GM12878 (cell line): Measurements from ENCODE around the gene LIPE. TPM values are rescaled to one million over a fixed set of nuclear protein-coding genes. Genes with fewer than 3 reads are reported as not detected.

Experiments used
- ATAC-seq: fragments of 200-7000 bp; cut with Tn5 transposase; 3 replicates; pipeline ENCODE4 v1.9.1; 2020; ENCODE audit warnings: mild to moderate bottlenecking, moderate library complexity
- BruUV-seq: library from RNA; stranded (reverse); fragments of 400-500 nt; replicated peaks from 2 replicates; lab custom pipeline; 2021; lab: Mats Ljungman, UMichigan
- CTCF ChIA-PET: fragments of 300-600 bp; sonication (Branson Sonifier 250); formaldehyde crosslinking; extraction: SDS; loops from one replicate; lab custom pipeline; 2021; ENCODE audit warnings: inconsistent platforms; lab: Yijun Ruan, JAX
- POLR2A ChIA-PET: fragments of 350-600 bp; formaldehyde crosslinking; extraction: SDS; loops from one replicate; lab custom pipeline; 2021; ENCODE audit warnings: inconsistent platforms; lab: Charles Lee
- RAD21 ChIA-PET: fragments of 300-600 bp; sonication (Branson Sonifier 250); formaldehyde crosslinking; loops from one replicate; lab custom pipeline; 2023; ENCODE audit warnings: antibody characterized with exemption; ENCODE audit not compliant: unreplicated experiment; lab: Charles Lee
- SMC1A ChIA-PET: fragments of 300-600 bp; sonication (Branson Sonifier 250); formaldehyde crosslinking; loops from one replicate; lab custom pipeline; 2023; ENCODE audit not compliant: unreplicated experiment, uncharacterized antibody; lab: Charles Lee
- DNase-seq: peaks from one replicate; pipeline ENCODE4 v3.0.0-alpha.2; 2011; ENCODE audit warnings: low read depth, low spot score
- FAIRE-seq: peaks from 3 replicates; lab custom pipeline; 2011; peaks lifted over from hg19 to GRCh38; lab: Jason Lieb, UNC
- H2AFZ ChIP-seq: 2 replicates; pipeline ENCODE4 v1.6.0; 2011; ENCODE audit warnings: low read depth, low read length, control low read depth; ENCODE audit not compliant: control insufficient read depth
- H3K27ac ChIP-seq: 2 replicates; pipeline ENCODE4 v1.5.1; 2011; ENCODE audit warnings: control low read depth; ENCODE audit not compliant: control insufficient read depth, insufficient read depth
- H3K27me3 ChIP-seq, 2 experiments: replicated peaks in 1 of 2; 2 replicates each; pipeline versions ENCODE4 v1.6.0 to v1.6.1; 2011; ENCODE audit warnings: low read length in 1 of 2; ENCODE audit not compliant: control insufficient read depth in 2 of 2, insufficient read depth in 2 of 2
- H3K36me3 ChIP-seq, 2 experiments: 2 replicates each; pipeline ENCODE4 v1.5.1; 2011; ENCODE audit warnings: low read length in 1 of 2; ENCODE audit not compliant: control insufficient read depth in 2 of 2, insufficient read depth in 2 of 2
- H3K4me1 ChIP-seq: 2 replicates; pipeline ENCODE4 v1.6.1; 2011; ENCODE audit warnings: mild to moderate bottlenecking, low read length, moderate library complexity, mixed read lengths; ENCODE audit not compliant: control insufficient read depth, insufficient read depth
- H3K4me2 ChIP-seq: 2 replicates; pipeline ENCODE4 v1.6.0; 2011; ENCODE audit warnings: control low read depth; ENCODE audit not compliant: control insufficient read depth, insufficient read depth
- H3K4me3 ChIP-seq: fragments of 200-600 bp; sonication (generic); 2 replicates; pipeline ENCODE4 v1.5.1; 2016
- H3K79me2 ChIP-seq: 2 replicates; pipeline ENCODE4 v1.6.0; 2011; ENCODE audit warnings: low read length; ENCODE audit not compliant: control insufficient read depth, insufficient read depth
- H3K9ac ChIP-seq: 2 replicates; pipeline ENCODE4 v1.8.0; 2011; ENCODE audit warnings: low read length, control low read depth, mixed read lengths; ENCODE audit not compliant: control insufficient read depth, insufficient read depth
- H3K9me3 ChIP-seq: replicated peaks from 3 replicates; pipeline ENCODE4 v1.5.1; 2011; ENCODE audit warnings: mild to moderate bottlenecking, low read length; ENCODE audit not compliant: control insufficient read depth, insufficient read depth
- H4K20me1 ChIP-seq: 2 replicates; pipeline ENCODE4 v1.6.0; 2011; ENCODE audit not compliant: control insufficient read depth, insufficient read depth
- BHLHE40 ChIP-seq, 2 experiments: fragments of 450-650 bp in 1 of 2; IDR thresholded peaks; 2 replicates each; pipeline ENCODE4 v1.6.1; 2011 to 2017; ENCODE audit warnings: low read depth in 2 of 2, borderline replicate concordance in 1 of 2, improper control_type of control experiment in 1 of 2, low read length in 1 of 2, mild to moderate bottlenecking in 1 of 2
- BMI1 ChIP-seq: fragments of 450-650 bp; IDR thresholded peaks from 2 replicates; pipeline ENCODE4 v1.6.1; 2016; ENCODE audit warnings: mild to moderate bottlenecking, moderate library complexity, borderline replicate concordance
- IRF3 ChIP-seq: fragments of 450-650 bp; IDR thresholded peaks from 2 replicates; pipeline ENCODE4 v1.6.1; 2014; ENCODE audit warnings: mild to moderate bottlenecking
- MXI1 ChIP-seq: fragments of 150-350 bp; IDR thresholded peaks from 2 replicates; pipeline ENCODE4 v1.6.1; 2011; ENCODE audit warnings: low read depth, mild to moderate bottlenecking, inconsistent platforms, low read length, improper control_type of control experiment
- NFIC ChIP-seq: IDR thresholded peaks from 2 replicates; pipeline ENCODE4 v1.6.1; 2012; ENCODE audit warnings: low read depth, mild to moderate bottlenecking, inconsistent platforms, low read length, moderate library complexity
- POLR2AphosphoS5 ChIP-seq: IDR thresholded peaks from 2 replicates; pipeline ENCODE4 v1.6.1; 2011; ENCODE audit warnings: mild to moderate bottlenecking, low read length, inconsistent platforms
- WGBS: methylation state at CpG from one replicate; pipeline ENCODE4 v1.1.6; 2016; ENCODE audit warnings: low lambda C conversion rate; ENCODE audit not compliant: insufficient replicate concordance, insufficient coverage; ENCODE audit errors: missing lambda C conversion rate; 5-methylcytosine and 5-hydroxymethylcytosine counted together
- in situ Hi-C: fragments of 300-500 bp; cut with MboI; formaldehyde crosslinking; loops from 9 replicates; pipeline ENCODE4 v1.14.3; 2018; ENCODE audit warnings: mixed read lengths
- intact Hi-C: fragments of 100-400 bp; cut with micrococcal nuclease; formaldehyde crosslinking; loops from one replicate; pipeline ENCODE4 v1.14.2; 2022; ENCODE audit not compliant: unreplicated experiment
- polyA plus RNA-seq, 11 experiments: library from polyadenylated mRNA; depleted of rRNA in 4 of 11; unstranded in 6 of 11; stranded (reverse) in 5 of 11; fragments of >200 nt; fragmentation: Nextera tagmentation in 4 of 11; fragmentation: Illumina TruSeq in 1 of 11; extraction: Ambion mirVana in 4 of 11; extraction: Trizol in 1 of 11; gene quantifications; 1 replicate in 1 of 11; 2 replicates in 10 of 11; pipeline versions ENCODE4 v1.2.1 to v1.2.3, GENCODE V29; 2011 to 2016; ENCODE audit warnings: inconsistent platforms in 2 of 11, missing spikeins in 2 of 11, low read depth in 1 of 11
- small RNA-seq: library from RNA; depleted of rRNA; stranded (forward); fragments of <200 nt; gene quantifications from one replicate; pipeline ENCODE3, GENCODE V24; 2014
- total RNA-seq, 4 experiments: library from RNA; depleted of rRNA in 3 of 4; stranded (reverse); fragments of >200 nt in 3 of 4; fragmentation: Illumina TruSeq in 1 of 4; extraction: Trizol in 1 of 4; gene quantifications; 2 replicates each; pipeline versions ENCODE4 v1.2.1 to v1.2.3, GENCODE V29; 2013 to 2021
- TF ChIP-seq, protein P1 (sequence below): fragments of 450-650 bp; IDR thresholded peaks from 2 replicates; pipeline ENCODE4 v1.6.1; 2016; ENCODE audit warnings: mild to moderate bottlenecking

LIPE gene
- total and polyA plus RNA-seq, 10 of the 15 experiments (the other 5 are each of a cell fraction or from before 2014, with no cell fraction given): 0.02 to 33.3 (median 9.5) TPM

DNA sequence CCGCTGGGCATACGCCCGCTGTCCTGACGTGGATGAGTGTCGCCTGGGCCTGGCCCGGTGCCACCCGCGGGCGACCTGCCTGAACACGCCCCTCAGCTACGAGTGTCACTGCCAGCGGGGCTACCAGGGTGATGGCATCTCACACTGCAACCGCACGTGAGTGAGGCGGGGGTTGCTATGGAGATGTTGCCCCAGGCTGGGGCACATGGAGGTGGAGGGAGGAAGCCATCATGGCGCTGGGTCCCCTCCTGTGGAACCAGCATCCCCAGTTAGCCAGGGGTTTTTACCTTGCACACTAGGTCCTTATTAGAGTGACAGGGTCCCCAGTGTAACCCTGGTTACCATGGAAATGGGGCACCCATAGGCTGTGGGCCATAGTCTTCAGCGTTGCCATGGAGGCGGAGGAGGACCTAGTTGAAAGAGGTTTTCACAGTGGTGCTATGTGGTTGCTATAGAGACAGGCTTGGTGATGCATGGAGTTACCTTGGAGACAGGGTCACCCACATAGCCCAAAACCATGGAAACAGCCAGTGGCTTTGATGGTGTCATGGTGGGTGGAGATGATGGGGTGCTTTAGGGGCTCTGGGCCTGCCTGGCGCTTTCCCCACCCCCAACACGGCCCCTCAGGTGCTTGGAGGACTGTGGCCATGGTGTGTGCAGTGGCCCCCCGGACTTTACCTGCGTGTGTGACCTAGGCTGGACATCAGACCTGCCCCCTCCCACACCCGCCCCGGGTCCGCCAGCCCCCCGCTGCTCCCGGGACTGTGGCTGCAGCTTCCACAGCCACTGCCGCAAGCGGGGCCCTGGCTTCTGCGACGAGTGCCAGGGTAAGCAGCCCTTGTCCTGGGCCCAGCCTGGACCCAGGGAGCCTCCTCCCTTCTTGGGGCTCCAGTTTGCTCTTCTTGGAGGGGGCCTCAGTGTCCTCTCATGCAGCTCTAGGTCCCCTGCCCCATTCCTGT, 74.6 kb downstream of the LIPE start:
- intact Hi-C loops (no loop called here), in situ Hi-C loops (no loop called here)
- H3K36me3 ChIP-seq: no peaks in the 10 kb centered on the region; a peak in 1 of 4 replicates
- no peaks in the 10 kb centered on the region for H4K20me1 ChIP-seq
- H3K4me1 ChIP-seq: no peaks in the 10 kb centered on the region
- SMC1A ChIA-PET: no interaction called here
- H3K9me3 ChIP-seq: no peaks in the 10 kb centered on the region
- no TSS peak for BruUV-seq
- no peak overlapping the region for H3K4me3 ChIP-seq
- RAD21 ChIA-PET: no interaction called here
- DNase-seq (no peak), ATAC-seq (peak; percentile 70), FAIRE-seq (no peak)
- TF ChIP-seq MXI1 (peak; percentile 45; the same call in 1 of the 2 replicates), NFIC (no peak), BMI1 (peak; percentile 84), POLR2AphosphoS5 (no peak), IRF3 (no peak), BHLHE40 (IDR thresholded peaks at IDR 0.05; ENCODE audit: borderline replicate concordance in 1 of 2, low read depth in 2 of 2, low read length in 1 of 2) (0 out of 4 replicates have a peak, but pooled peaks of 1 of the 2 experiments have one; percentile 12)
- TF ChIP-seq, protein P1, sequence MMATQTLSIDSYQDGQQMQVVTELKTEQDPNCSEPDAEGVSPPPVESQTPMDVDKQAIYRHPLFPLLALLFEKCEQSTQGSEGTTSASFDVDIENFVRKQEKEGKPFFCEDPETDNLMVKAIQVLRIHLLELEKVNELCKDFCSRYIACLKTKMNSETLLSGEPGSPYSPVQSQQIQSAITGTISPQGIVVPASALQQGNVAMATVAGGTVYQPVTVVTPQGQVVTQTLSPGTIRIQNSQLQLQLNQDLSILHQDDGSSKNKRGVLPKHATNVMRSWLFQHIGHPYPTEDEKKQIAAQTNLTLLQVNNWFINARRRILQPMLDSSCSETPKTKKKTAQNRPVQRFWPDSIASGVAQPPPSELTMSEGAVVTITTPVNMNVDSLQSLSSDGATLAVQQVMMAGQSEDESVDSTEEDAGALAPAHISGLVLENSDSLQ: peak; percentile 78
- H3K4me2 ChIP-seq: no peak overlapping the region
- H3K79me2 ChIP-seq: no peaks in the 10 kb centered on the region
- no peaks in the 10 kb centered on the region for H3K27me3 ChIP-seq
- no peak overlapping the region for H3K27ac ChIP-seq
- WGBS: 77% methylated on average over 31 of the region's 31 CpGs
- POLR2A ChIA-PET: no interaction called here
- CTCF ChIA-PET: no interaction called here
- no peak overlapping the region for H2AFZ ChIP-seq
- no peak overlapping the region for H3K9ac ChIP-seq

Small RNAs within 50 kb of the gene (small RNA-seq; reads per million reads assigned to genes)
- gene RNU4-60P: not detected

Other genes starting within 250 kb of the LIPE start
Only the 7 nearest of the 13 such genes appear.
- 0.73 and 0.82 TPM in 2 replicates for gene PRR19, start 125.3 kb downstream of the LIPE start, total RNA-seq (2014; rRNA removed)
- gene PRR19, start 125.3 kb downstream of the LIPE start, total RNA-seq (2014; rRNA removed; fragmentation: Illumina TruSeq; extraction: Trizol): 0.18 and 0.31 TPM in 2 replicates
- gene PRR19, start 125.3 kb downstream of the LIPE start, total RNA-seq (2021): 0.80 and 1.4 TPM in 2 replicates
- 0.15 TPM in 1 of 2 replicates, not detected in the other for gene PRR19, start 125.3 kb downstream of the LIPE start, polyA plus RNA-seq (2011; rRNA removed)
- gene PRR19, start 125.3 kb downstream of the LIPE start, polyA plus RNA-seq (2014; fragmentation: Illumina TruSeq; extraction: Trizol): 0.11 and 0.43 TPM in 2 replicates
- gene PRR19, start 125.3 kb downstream of the LIPE start, polyA plus RNA-seq (2014; fragmentation: Nextera tagmentation; extraction: Ambion mirVana): under 1 TPM in 1 of 2 experiments, not detected in 1; 0.09 TPM
- gene PRR19, start 125.3 kb downstream of the LIPE start, polyA plus RNA-seq (2014; rRNA removed): 0.81 and 1.7 TPM in 2 replicates
- gene PRR19, start 125.3 kb downstream of the LIPE start, polyA plus RNA-seq (2016; fragmentation: Nextera tagmentation; extraction: Ambion mirVana): 1 to 10 TPM; 1.1 to 1.7 TPM
- gene PAFAH1B3, start 124.8 kb downstream of the LIPE start, total RNA-seq (2014; rRNA removed): 57.7 and 78.6 TPM in 2 replicates
- gene PAFAH1B3, start 124.8 kb downstream of the LIPE start, total RNA-seq (2014; rRNA removed; fragmentation: Illumina TruSeq; extraction: Trizol): 32.0 and 41.3 TPM in 2 replicates
- gene PAFAH1B3, start 124.8 kb downstream of the LIPE start, total RNA-seq (2021): 68.8 and 72.9 TPM in 2 replicates
- 8.8 and 30.5 TPM in 2 replicates for gene PAFAH1B3, start 124.8 kb downstream of the LIPE start, polyA plus RNA-seq (2011; rRNA removed)
- gene PAFAH1B3, start 124.8 kb downstream of the LIPE start, polyA plus RNA-seq (2014; fragmentation: Illumina TruSeq; extraction: Trizol): 15.2 and 46.6 TPM in 2 replicates
- gene PAFAH1B3, start 124.8 kb downstream of the LIPE start, polyA plus RNA-seq (2014; fragmentation: Nextera tagmentation; extraction: Ambion mirVana): 10 to 100 TPM in 1 of 2 experiments, 1 to 10 TPM in 1; 6.2 to 23.1 TPM
- gene PAFAH1B3, start 124.8 kb downstream of the LIPE start, polyA plus RNA-seq (2014; rRNA removed): 56.1 and 66.2 TPM in 2 replicates
- 10 to 100 TPM; 77.7 to 79.6 TPM for gene PAFAH1B3, start 124.8 kb downstream of the LIPE start, polyA plus RNA-seq (2016; fragmentation: Nextera tagmentation; extraction: Ambion mirVana)
- gene TMEM145, start 114.1 kb downstream of the LIPE start, total RNA-seq (2014; rRNA removed): 0.11 TPM in 1 of 2 replicates, not detected in the other
- 0.04 and 0.09 TPM in 2 replicates for gene TMEM145, start 114.1 kb downstream of the LIPE start, total RNA-seq (2014; rRNA removed; fragmentation: Illumina TruSeq; extraction: Trizol)
- 0.48 and 0.97 TPM in 2 replicates for gene TMEM145, start 114.1 kb downstream of the LIPE start, total RNA-seq (2021)
- gene TMEM145, start 114.1 kb downstream of the LIPE start, polyA plus RNA-seq (2011; rRNA removed): 0.09 and 0.45 TPM in 2 replicates
- 0.09 and 0.14 TPM in 2 replicates for gene TMEM145, start 114.1 kb downstream of the LIPE start, polyA plus RNA-seq (2014; fragmentation: Illumina TruSeq; extraction: Trizol)
- gene TMEM145, start 114.1 kb downstream of the LIPE start, polyA plus RNA-seq (2014; fragmentation: Nextera tagmentation; extraction: Ambion mirVana): not detected
- 0.20 and 1.0 TPM in 2 replicates for gene TMEM145, start 114.1 kb downstream of the LIPE start, polyA plus RNA-seq (2014; rRNA removed)
- gene TMEM145, start 114.1 kb downstream of the LIPE start, polyA plus RNA-seq (2016; fragmentation: Nextera tagmentation; extraction: Ambion mirVana): not detected
- gene MEGF8, start 101.8 kb downstream of the LIPE start, total RNA-seq (2014; rRNA removed): 3.3 and 4.5 TPM in 2 replicates
- gene MEGF8, start 101.8 kb downstream of the LIPE start, total RNA-seq (2014; rRNA removed; fragmentation: Illumina TruSeq; extraction: Trizol): 2.2 and 2.8 TPM in 2 replicates
- 12.0 and 12.8 TPM in 2 replicates for gene MEGF8, start 101.8 kb downstream of the LIPE start, total RNA-seq (2021)
- gene MEGF8, start 101.8 kb downstream of the LIPE start, polyA plus RNA-seq (2011; rRNA removed): 1.5 and 2.0 TPM in 2 replicates
- 3.3 and 4.3 TPM in 2 replicates for gene MEGF8, start 101.8 kb downstream of the LIPE start, polyA plus RNA-seq (2014; fragmentation: Illumina TruSeq; extraction: Trizol)
- under 1 TPM; 0.43 to 0.75 TPM for gene MEGF8, start 101.8 kb downstream of the LIPE start, polyA plus RNA-seq (2014; fragmentation: Nextera tagmentation; extraction: Ambion mirVana)
- gene MEGF8, start 101.8 kb downstream of the LIPE start, polyA plus RNA-seq (2014; rRNA removed): 6.9 and 9.0 TPM in 2 replicates
- gene MEGF8, start 101.8 kb downstream of the LIPE start, polyA plus RNA-seq (2016; fragmentation: Nextera tagmentation; extraction: Ambion mirVana): 1 to 10 TPM; 2.3 to 2.6 TPM
- gene CNFN, start 37.1 kb downstream of the LIPE start, total RNA-seq (2014; rRNA removed): not detected in 2 replicates
- not detected in 2 replicates for gene CNFN, start 37.1 kb downstream of the LIPE start, total RNA-seq (2014; rRNA removed; fragmentation: Illumina TruSeq; extraction: Trizol)
- not detected in 2 replicates for gene CNFN, start 37.1 kb downstream of the LIPE start, total RNA-seq (2021)
- gene CNFN, start 37.1 kb downstream of the LIPE start, polyA plus RNA-seq (2011; rRNA removed): not detected in 2 replicates
- not detected in 2 replicates for gene CNFN, start 37.1 kb downstream of the LIPE start, polyA plus RNA-seq (2014; fragmentation: Illumina TruSeq; extraction: Trizol)
- not detected for gene CNFN, start 37.1 kb downstream of the LIPE start, polyA plus RNA-seq (2014; fragmentation: Nextera tagmentation; extraction: Ambion mirVana)
- not detected in 2 replicates for gene CNFN, start 37.1 kb downstream of the LIPE start, polyA plus RNA-seq (2014; rRNA removed)
- gene CNFN, start 37.1 kb downstream of the LIPE start, polyA plus RNA-seq (2016; fragmentation: Nextera tagmentation; extraction: Ambion mirVana): under 1 TPM in 1 of 2 experiments, not detected in 1; 0.60 TPM
- gene CXCL17, start 15.6 kb upstream of the LIPE start, total RNA-seq (2014; rRNA removed): not detected in 2 replicates
- gene CXCL17, start 15.6 kb upstream of the LIPE start, total RNA-seq (2014; rRNA removed; fragmentation: Illumina TruSeq; extraction: Trizol): 0.14 TPM in 1 of 2 replicates, not detected in the other
- not detected in 2 replicates for gene CXCL17, start 15.6 kb upstream of the LIPE start, total RNA-seq (2021)
- gene CXCL17, start 15.6 kb upstream of the LIPE start, polyA plus RNA-seq (2011; rRNA removed): 0.10 and 0.15 TPM in 2 replicates
- not detected in 2 replicates for gene CXCL17, start 15.6 kb upstream of the LIPE start, polyA plus RNA-seq (2014; fragmentation: Illumina TruSeq; extraction: Trizol)
- under 1 TPM; 0.13 to 0.24 TPM for gene CXCL17, start 15.6 kb upstream of the LIPE start, polyA plus RNA-seq (2014; fragmentation: Nextera tagmentation; extraction: Ambion mirVana)
- gene CXCL17, start 15.6 kb upstream of the LIPE start, polyA plus RNA-seq (2014; rRNA removed): not detected in 2 replicates
- gene CXCL17, start 15.6 kb upstream of the LIPE start, polyA plus RNA-seq (2016; fragmentation: Nextera tagmentation; extraction: Ambion mirVana): not detected
- gene CEACAM1, start 101.1 kb upstream of the LIPE start, total RNA-seq (2014; rRNA removed): 5.4 and 6.8 TPM in 2 replicates
- gene CEACAM1, start 101.1 kb upstream of the LIPE start, total RNA-seq (2014; rRNA removed; fragmentation: Illumina TruSeq; extraction: Trizol): 3.9 and 5.4 TPM in 2 replicates
- gene CEACAM1, start 101.1 kb upstream of the LIPE start, total RNA-seq (2021): 8.0 and 9.0 TPM in 2 replicates
- 15.9 and 24.0 TPM in 2 replicates for gene CEACAM1, start 101.1 kb upstream of the LIPE start, polyA plus RNA-seq (2011; rRNA removed)
- 16.4 and 16.8 TPM in 2 replicates for gene CEACAM1, start 101.1 kb upstream of the LIPE start, polyA plus RNA-seq (2014; fragmentation: Illumina TruSeq; extraction: Trizol)
- gene CEACAM1, start 101.1 kb upstream of the LIPE start, polyA plus RNA-seq (2014; fragmentation: Nextera tagmentation; extraction: Ambion mirVana): 1 to 10 TPM; 4.2 to 5.3 TPM
- 8.8 and 14.4 TPM in 2 replicates for gene CEACAM1, start 101.1 kb upstream of the LIPE start, polyA plus RNA-seq (2014; rRNA removed)
- gene CEACAM1, start 101.1 kb upstream of the LIPE start, polyA plus RNA-seq (2016; fragmentation: Nextera tagmentation; extraction: Ambion mirVana): 1 to 10 TPM; 5.7 to 6.3 TPM